LNCaP clone FGC (cell line): ENCODE results near the gene CACNA2D2.

Source experiments
- DNase-seq: peaks from one replicate; pipeline ENCODE4 v3.0.0-alpha.2; 2011; ENCODE audit warnings: low read depth
- H3K4me3 ChIP-seq: 2 replicates; pipeline ENCODE4 v1.5.1; 2011; ENCODE audit warnings: mild to moderate bottlenecking, low read depth, low read length, control low read depth
- TF ChIP-seq, protein P1 (sequence below): IDR thresholded peaks from 2 replicates; pipeline ENCODE4 v1.5.1; 2012; ENCODE audit warnings: mild to moderate bottlenecking; ENCODE audit not compliant: control insufficient read depth, insufficient read depth; ENCODE audit errors: extremely low read depth

CACNA2D2 gene

DNA sequence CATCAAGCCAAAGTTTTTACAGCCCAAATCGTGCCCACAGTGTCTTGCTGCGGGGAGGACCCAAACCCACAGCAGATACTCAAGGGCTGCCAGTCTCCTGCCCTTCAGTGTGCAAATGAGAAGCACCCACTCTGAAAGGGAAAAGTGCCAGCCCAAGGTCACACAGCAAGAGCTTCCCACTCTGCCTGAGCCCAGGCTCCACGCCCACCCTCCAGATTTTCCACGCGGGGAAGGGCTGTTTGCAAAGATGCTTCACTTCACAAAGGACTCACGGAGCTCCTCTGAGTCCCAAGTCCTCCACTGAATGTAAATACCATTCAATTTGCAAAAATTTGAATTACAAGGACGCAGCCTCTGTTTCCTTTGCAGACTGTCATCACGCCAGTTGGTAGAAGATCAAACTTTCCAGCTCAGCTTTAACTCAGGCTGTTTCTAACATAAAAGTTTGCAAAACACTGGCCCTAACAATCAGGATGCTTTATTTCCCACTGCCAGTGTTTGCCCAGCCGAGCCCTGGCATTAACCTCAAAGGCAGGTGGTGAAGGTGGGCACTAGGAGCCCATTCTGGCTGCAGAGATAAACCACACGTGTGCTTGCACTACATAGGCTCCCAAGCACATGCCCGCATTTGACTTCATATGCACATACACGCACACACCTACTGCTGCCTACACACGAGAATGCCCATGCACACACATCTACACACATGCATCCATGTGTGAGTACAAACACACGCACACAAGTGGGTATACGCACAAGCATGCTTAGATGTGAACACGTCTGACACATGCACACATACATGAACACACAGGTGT, 7.6 kb downstream of the CACNA2D2 start:
- TF ChIP-seq, protein P1, sequence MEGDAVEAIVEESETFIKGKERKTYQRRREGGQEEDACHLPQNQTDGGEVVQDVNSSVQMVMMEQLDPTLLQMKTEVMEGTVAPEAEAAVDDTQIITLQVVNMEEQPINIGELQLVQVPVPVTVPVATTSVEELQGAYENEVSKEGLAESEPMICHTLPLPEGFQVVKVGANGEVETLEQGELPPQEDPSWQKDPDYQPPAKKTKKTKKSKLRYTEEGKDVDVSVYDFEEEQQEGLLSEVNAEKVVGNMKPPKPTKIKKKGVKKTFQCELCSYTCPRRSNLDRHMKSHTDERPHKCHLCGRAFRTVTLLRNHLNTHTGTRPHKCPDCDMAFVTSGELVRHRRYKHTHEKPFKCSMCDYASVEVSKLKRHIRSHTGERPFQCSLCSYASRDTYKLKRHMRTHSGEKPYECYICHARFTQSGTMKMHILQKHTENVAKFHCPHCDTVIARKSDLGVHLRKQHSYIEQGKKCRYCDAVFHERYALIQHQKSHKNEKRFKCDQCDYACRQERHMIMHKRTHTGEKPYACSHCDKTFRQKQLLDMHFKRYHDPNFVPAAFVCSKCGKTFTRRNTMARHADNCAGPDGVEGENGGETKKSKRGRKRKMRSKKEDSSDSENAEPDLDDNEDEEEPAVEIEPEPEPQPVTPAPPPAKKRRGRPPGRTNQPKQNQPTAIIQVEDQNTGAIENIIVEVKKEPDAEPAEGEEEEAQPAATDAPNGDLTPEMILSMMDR: no peak
- H3K4me3 ChIP-seq: no peak overlapping the region
- DNase-seq: no peak

DNA sequence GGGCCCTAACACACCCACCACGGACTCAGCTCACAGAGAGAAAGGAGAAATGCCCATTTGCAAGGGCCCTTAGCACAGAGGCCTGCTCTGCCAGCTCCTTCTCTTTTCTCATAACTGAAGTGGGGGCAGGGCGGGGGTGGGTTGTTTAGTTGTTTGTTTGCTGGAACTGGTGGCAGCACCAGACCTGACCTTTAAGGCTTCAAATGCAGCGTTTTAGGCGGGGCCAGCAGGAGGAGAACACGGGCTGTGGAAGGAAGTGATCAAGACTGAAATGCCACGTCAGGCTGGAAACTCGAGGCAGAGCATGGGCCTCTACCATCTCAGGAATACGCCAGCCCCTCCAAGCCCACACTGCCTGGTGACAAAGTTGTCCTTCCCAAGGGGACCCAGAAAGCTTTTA, 9.3 kb downstream of the CACNA2D2 start:
- no peak for DNase-seq
- TF ChIP-seq, protein P1: no peak
- H3K4me3 ChIP-seq: no peak overlapping the region

DNA sequence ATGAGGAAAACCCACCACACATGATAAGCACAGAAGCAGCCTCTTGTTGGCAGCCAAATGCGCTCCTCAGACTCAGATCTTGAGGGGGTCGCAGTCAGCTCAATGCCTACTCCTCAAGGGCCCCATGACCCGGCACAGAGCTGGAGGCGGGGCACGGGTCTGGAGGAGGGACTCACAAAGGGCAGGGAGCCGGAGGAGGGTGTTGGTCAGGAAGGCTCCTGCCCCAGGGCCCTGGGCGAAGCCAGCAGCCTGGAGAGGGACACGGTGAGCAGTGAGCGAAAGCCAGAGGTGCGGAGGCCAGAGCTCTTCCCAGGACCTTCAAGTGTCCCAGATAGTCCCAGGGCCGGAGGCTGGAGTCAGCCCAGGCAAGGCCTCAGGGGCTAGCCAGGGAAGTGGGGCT, 9.8 kb downstream of the CACNA2D2 start:
- TF ChIP-seq, protein P1: no peak
- no peak overlapping the region for H3K4me3 ChIP-seq
- DNase-seq: no peak

DNA sequence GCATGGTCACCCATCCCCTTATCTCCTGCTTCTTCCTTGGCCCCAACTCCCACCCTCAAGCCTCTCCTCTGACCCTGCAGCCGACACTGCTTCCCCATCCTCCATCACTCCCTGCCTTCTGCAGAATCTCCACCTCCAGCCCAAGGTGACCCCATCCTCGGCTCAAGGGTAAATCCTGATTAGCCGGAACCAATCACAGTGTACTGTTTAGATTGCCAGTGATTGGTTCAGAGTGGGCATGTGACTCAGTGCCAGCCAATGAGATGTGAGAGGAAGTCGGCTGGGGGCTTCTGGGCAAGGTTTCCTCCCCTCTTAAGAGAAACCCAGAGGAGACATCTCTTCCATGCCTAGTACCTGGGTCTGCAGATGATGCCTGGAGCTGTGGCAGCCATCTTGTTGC, 10.3 kb downstream of the CACNA2D2 start:
- TF ChIP-seq, protein P1: no peak
- H3K4me3 ChIP-seq: no peak overlapping the region
- DNase-seq: no peak

DNA sequence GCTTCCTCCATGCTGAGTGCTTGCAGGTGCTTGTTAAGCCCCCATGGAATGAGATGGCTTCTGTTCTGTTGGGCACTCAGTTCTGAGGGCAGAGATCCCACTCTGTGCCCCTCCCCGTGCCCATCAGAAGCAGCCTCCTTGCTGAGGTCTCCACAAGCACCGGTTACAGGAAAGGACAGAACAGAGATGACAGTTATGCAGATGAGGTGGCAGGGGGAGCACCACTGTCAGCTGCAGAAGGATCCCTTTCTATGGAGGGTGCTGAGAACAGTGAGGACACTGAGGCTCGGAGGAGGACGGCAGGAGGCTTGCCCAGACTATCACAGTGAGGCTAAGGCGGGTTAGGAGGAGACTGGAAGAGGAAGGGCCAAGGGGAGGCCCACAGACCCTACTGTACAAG, 12.4 kb downstream of the CACNA2D2 start:
- TF ChIP-seq, protein P1: no peak
- no peak for DNase-seq
- no peak overlapping the region for H3K4me3 ChIP-seq

DNA sequence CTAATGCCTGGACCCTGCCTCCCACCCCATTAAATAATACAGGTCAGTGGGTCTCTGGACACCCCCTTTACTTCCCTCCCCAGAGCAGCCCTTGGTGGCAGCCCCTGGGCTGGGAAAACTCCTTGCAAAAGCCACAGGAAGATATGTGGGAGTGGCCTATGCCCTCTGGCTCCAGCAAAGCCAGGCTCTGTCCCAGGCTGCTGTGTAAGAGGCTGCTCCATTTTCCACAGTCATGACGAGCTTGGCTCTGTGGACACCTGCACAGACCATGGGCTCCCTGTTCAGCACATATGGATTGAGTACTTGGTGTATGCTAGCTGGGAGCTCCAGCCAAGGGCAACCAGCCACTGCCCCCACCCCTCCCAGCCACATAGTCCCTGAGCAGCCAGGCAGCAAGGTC, 13.0 kb downstream of the CACNA2D2 start:
- H3K4me3 ChIP-seq: no peak overlapping the region
- TF ChIP-seq, protein P1: no peak
- no peak for DNase-seq

DNA sequence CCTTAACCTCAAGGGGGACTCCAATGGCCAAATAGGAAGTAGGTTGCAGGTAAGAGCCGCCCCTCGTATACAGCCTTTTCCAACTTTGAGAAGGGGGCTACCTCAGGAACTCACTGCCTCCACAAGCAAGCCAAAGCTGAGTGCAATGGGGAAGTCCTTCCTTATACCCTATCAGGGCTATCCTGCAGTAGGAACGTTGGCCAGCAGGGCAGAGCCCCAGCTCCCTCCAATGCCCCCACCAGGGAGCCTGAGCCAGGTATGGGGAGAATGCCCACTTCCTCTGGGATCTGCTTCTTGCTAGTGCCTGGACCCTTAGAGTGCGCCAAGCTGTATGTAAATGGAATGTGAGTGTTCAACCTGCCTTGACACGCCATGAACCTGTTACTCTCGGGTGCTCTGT, 16.3 kb downstream of the CACNA2D2 start:
- TF ChIP-seq, protein P1: no peak
- no peak for DNase-seq
- no peak overlapping the region for H3K4me3 ChIP-seq
